ENCODE results near the gene SMPD2. TPM values are rescaled to one million over a fixed set of nuclear protein-coding genes. Genes with fewer than 3 reads are reported as not detected.

The SMPD2 gene
- total and polyA plus RNA-seq, 2 experiments from 2014 or later, result 5.6 to 10.9 TPM

DNA sequence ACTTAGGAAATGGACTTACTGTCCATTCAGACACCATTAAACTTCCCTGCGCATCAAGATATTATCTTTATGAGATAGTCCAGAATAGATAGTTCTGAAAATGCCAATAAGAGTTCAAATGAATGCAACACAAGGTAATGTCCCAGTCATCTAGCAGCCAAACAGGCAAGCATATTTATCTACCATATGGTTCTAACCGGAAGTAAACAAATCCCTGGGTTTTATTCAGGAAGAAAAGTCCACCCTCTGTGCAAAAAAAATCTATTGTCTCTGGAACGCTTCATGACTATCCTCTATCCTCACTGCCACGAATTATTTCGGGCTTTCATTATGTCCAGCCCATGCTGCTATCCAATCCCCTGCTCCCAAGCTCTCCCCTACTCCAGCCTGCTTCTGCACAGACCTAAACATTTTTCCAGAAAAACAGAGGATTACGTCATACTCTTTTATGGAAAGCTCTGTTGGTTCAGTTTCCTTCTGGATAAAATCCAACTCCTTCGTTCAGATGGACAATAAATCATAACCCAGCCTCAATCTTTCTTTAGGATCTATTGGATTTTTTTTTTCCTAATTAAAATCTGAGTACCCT, 11.5 kb upstream of the SMPD2 start:
- no peak overlapping the region for H3K27ac Mint-ChIP-seq
- H3K9me2 ChIP-seq (ENCODE audit: insufficient read depth), result peaks cover 5% of the 10 kb centered on the region; the same call in 1 of the 2 replicates
- no peaks in the 10 kb centered on the region for H3K27me3 Mint-ChIP-seq (ENCODE audit: insufficient read depth, low read depth, poor library complexity)
- H3K4me3 ChIP-seq, result no peak overlapping the region
- H3F3A ChIP-seq (replicated peaks; ENCODE audit: low read depth), result no peaks in the 10 kb centered on the region
- H3K36me3 ChIP-seq (ENCODE audit: insufficient read depth), result no peaks in the 10 kb centered on the region
- no peak for ATAC-seq
- H4K20me1 ChIP-seq (replicated peaks; ENCODE audit: insufficient read depth), result no peaks in the 10 kb centered on the region
- no peak for DNase-seq (ENCODE audit: low spot score)
- H3K4me2 ChIP-seq, result no peak overlapping the region
- no peaks in the 10 kb centered on the region for H3K9me3 Mint-ChIP-seq
- H3K79me2 ChIP-seq (replicated peaks; ENCODE audit: insufficient read depth), result no peaks in the 10 kb centered on the region
- H3K36me3 Mint-ChIP-seq (ENCODE audit: low read depth), result no peaks in the 10 kb centered on the region
- H3K4me1 Mint-ChIP-seq, result no peaks in the 10 kb centered on the region
- H2AFZ ChIP-seq, result no peak overlapping the region
- no peak overlapping the region; the same call in 2 of the 3 replicates for H3K4me3 Mint-ChIP-seq
- no peaks in the 10 kb centered on the region for H3K4me1 ChIP-seq (ENCODE audit: insufficient read depth)
- TF ChIP-seq ZNF462 (CRISPR knock-in tag; IDR thresholded peaks at IDR 0.05), result no peak
- TF ChIP-seq POLR2AphosphoS5 (IDR thresholded peaks at IDR 0.05; ENCODE audit: low read depth), result no peak
- TF ChIP-seq ETS1 (IDR thresholded peaks at IDR 0.05), result no peak
- no peak for TF ChIP-seq EZH2 (IDR thresholded peaks at IDR 0.05; ENCODE audit: low read depth, unreplicated experiment)
- TF ChIP-seq CREB1 (CRISPR knock-in tag; IDR thresholded peaks at IDR 0.05; ENCODE audit: low read depth), result no peak
- no peak for TF ChIP-seq EZH2phosphoT487 (IDR thresholded peaks at IDR 0.05; ENCODE audit: unreplicated experiment)
- TF ChIP-seq ZNF331 (CRISPR knock-in tag; IDR thresholded peaks at IDR 0.05; ENCODE audit: low read depth), result no peak
- TF ChIP-seq STAT1 (IDR thresholded peaks at IDR 0.05; ENCODE audit: unreplicated experiment), result no peak
- no peaks in the 10 kb centered on the region for H3K27me3 ChIP-seq (ENCODE audit: insufficient read depth)
- H3K27ac ChIP-seq (ENCODE audit: low read depth), result no peak overlapping the region

All from GM23338 (cell line).